Hepatocyte (in vitro differentiated cells): Measurements from ENCODE around the gene TEX19.

Experiments used
- EZH2 ChIP-seq: fragments of 200-600 bp; sonication (generic); IDR thresholded peaks from 2 replicates; pipeline ENCODE4 v1.6.1; 2016; ENCODE audit warnings: antibody characterized with exemption, mild to moderate bottlenecking, borderline replicate concordance
- EZH2phosphoT487 ChIP-seq: fragments of 200-600 bp; sonication (generic); IDR thresholded peaks from one replicate; pipeline ENCODE4 v1.6.1; 2018; ENCODE audit warnings: antibody characterized with exemption, mild to moderate bottlenecking, low read depth, moderate library complexity; ENCODE audit not compliant: unreplicated experiment, severe bottlenecking
- TF ChIP-seq, protein P1 (sequence below): fragments of 200-600 bp; sonication (generic); IDR thresholded peaks from 2 replicates; pipeline ENCODE4 v1.5.1; 2016; ENCODE audit warnings: antibody characterized with exemption, mild to moderate bottlenecking; ENCODE audit not compliant: poor library complexity

DNA sequence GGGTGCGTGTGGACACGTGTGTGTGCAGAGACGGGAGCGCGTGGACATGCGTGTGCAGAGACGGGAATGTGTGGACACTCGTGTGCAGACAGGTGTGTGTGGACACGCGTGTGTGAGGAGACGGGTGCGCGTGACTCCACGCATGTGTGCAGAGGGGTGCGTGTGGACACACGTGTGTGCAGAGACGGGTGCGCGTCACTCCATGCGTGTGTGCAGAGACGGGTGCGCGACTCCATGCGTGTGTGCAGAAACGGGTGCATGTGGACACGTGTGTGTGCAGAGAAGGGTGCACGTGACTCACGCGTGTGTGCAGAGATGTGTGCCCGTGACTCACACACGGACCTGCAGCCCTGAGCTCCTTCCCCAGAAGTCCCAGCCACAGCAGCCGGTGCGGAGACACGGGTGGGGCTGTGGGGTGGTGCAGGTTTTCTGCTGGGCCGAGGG, 39.4 kb upstream of the TEX19 start:
- TF ChIP-seq, protein P1, sequence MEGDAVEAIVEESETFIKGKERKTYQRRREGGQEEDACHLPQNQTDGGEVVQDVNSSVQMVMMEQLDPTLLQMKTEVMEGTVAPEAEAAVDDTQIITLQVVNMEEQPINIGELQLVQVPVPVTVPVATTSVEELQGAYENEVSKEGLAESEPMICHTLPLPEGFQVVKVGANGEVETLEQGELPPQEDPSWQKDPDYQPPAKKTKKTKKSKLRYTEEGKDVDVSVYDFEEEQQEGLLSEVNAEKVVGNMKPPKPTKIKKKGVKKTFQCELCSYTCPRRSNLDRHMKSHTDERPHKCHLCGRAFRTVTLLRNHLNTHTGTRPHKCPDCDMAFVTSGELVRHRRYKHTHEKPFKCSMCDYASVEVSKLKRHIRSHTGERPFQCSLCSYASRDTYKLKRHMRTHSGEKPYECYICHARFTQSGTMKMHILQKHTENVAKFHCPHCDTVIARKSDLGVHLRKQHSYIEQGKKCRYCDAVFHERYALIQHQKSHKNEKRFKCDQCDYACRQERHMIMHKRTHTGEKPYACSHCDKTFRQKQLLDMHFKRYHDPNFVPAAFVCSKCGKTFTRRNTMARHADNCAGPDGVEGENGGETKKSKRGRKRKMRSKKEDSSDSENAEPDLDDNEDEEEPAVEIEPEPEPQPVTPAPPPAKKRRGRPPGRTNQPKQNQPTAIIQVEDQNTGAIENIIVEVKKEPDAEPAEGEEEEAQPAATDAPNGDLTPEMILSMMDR = no peak
- TF ChIP-seq EZH2phosphoT487 (no peak), EZH2 (no peak)
